Neural progenitor cell (in vitro differentiated cells): ENCODE data around the gene INVS. TPM values are rescaled to one million over a fixed set of nuclear protein-coding genes. Genes with fewer than 3 reads are reported as not detected.
A peak's percentile ranks its signal among the peaks of the same experiment; 100 is the strongest.
"Not testable (repeated sequence)": the region's sequence is repeated elsewhere in the genome, so short reads cannot be mapped to it uniquely, and the experiment has no call there.

ENCODE experiments used
- DNase-seq: peaks from one replicate; pipeline ENCODE4 v3.0.0-alpha.2; 2016; ENCODE audit warnings: low spot score
- H2AFZ ChIP-seq: fragments of 200-600 bp; sonication (generic); replicated peaks from 2 replicates; pipeline ENCODE4 v1.6.1; 2016; ENCODE audit warnings: antibody characterized with exemption
- H3F3A ChIP-seq: fragments of 200-600 bp; sonication (generic); 2 replicates; pipeline ENCODE4 v1.6.1; 2016; ENCODE audit warnings: antibody characterized with exemption, low read depth
- H3K27ac ChIP-seq: fragments of 200-600 bp; sonication (generic); 2 replicates; pipeline ENCODE4 v1.5.1; 2016; ENCODE audit warnings: mild to moderate bottlenecking
- H3K27me3 ChIP-seq: fragments of 200-600 bp; sonication (generic); 2 replicates; pipeline ENCODE4 v1.6.1; 2016; ENCODE audit warnings: mild to moderate bottlenecking, moderate library complexity
- H3K36me3 ChIP-seq: fragments of 200-600 bp; sonication (generic); 2 replicates; pipeline ENCODE4 v1.5.1; 2016
- H3K4me1 ChIP-seq: fragments of 200-600 bp; sonication (generic); 2 replicates; pipeline ENCODE4 v1.6.1; 2016; ENCODE audit warnings: mixed run types
- H3K4me2 ChIP-seq: fragments of 200-600 bp; sonication (generic); 2 replicates; pipeline ENCODE4 v1.6.1; 2016
- H3K4me3 ChIP-seq: fragments of 200-600 bp; sonication (generic); 2 replicates; pipeline ENCODE4 v1.5.1; 2016
- H3K79me2 ChIP-seq: fragments of 200-600 bp; sonication (generic); 2 replicates; pipeline ENCODE4 v1.6.1; 2016; ENCODE audit warnings: low read depth
- H3K9ac ChIP-seq: fragments of 200-600 bp; sonication (generic); 2 replicates; pipeline ENCODE4 v1.6.1; 2016
- H3K9me3 ChIP-seq: fragments of 200-600 bp; sonication (generic); 2 replicates; pipeline ENCODE4 v1.5.1; 2016; ENCODE audit warnings: low read depth
- H4K20me1 ChIP-seq: fragments of 200-600 bp; sonication (generic); 2 replicates; pipeline ENCODE4 v1.6.1; 2016; ENCODE audit warnings: low read depth
- H3K27ac Mint-ChIP-seq: 3 replicates; pipeline ENCODE4 v1.8.0; 2021; ENCODE audit warnings: mixed read lengths
- H3K27me3 Mint-ChIP-seq: 2 replicates; pipeline ENCODE4 v1.8.0; 2022; ENCODE audit warnings: low read depth, mild to moderate bottlenecking, inconsistent platforms, moderate library complexity, mixed read lengths; ENCODE audit not compliant: insufficient read depth
- H3K36me3 Mint-ChIP-seq: 3 replicates; pipeline ENCODE4 v1.8.0; 2021; ENCODE audit warnings: mixed read lengths
- H3K4me1 Mint-ChIP-seq: 3 replicates; pipeline ENCODE4 v1.8.0; 2021; ENCODE audit warnings: mixed read lengths
- H3K4me3 Mint-ChIP-seq: 3 replicates; pipeline ENCODE4 v1.8.0; 2021; ENCODE audit warnings: mild to moderate bottlenecking, moderate library complexity, mixed read lengths
- H3K9me3 Mint-ChIP-seq: 3 replicates; pipeline ENCODE4 v1.8.0; 2020; ENCODE audit warnings: mixed read lengths
- CTCF ChIP-seq: fragments of 200-600 bp; sonication (generic); IDR thresholded peaks from 2 replicates; pipeline ENCODE4 v1.5.1; 2017; ENCODE audit warnings: antibody characterized with exemption, mild to moderate bottlenecking
- EZH2 ChIP-seq: fragments of 200-600 bp; sonication (generic); IDR thresholded peaks from 2 replicates; pipeline ENCODE4 v1.6.1; 2017; ENCODE audit warnings: antibody characterized with exemption, mild to moderate bottlenecking, moderate library complexity
- EZH2phosphoT487 ChIP-seq: fragments of 200-600 bp; sonication (generic); IDR thresholded peaks from 2 replicates; pipeline ENCODE4 v1.6.1; 2017; ENCODE audit warnings: antibody characterized with exemption
- total RNA-seq: library from RNA; depleted of rRNA; stranded (reverse); fragments of >200 nt; gene quantifications from 2 replicates; pipeline ENCODE4 v1.2.3, GENCODE V29; 2015; ENCODE audit warnings: low replicate concordance

The INVS gene
- total RNA-seq, 1 donor from 2014 or later: 29.2 TPM

GRCh38 chr9:100317706-100318105, 218.7 kb downstream of the INVS start:
- H3K9ac ChIP-seq: no peak overlapping the region
- H3K9me3 ChIP-seq: no peaks in the 10 kb centered on the region
- TF ChIP-seq EZH2phosphoT487 (no peak), EZH2 (no peak), CTCF (no peak)
- H3K27me3 ChIP-seq: no peaks in the 10 kb centered on the region
- Mint-ChIP-seq H3K36me3 (peaks cover 48% of the 10 kb centered on the region), H3K9me3 (peaks cover 29% of the 10 kb centered on the region), H3K4me1 (no peaks in the 10 kb centered on the region), H3K27ac (no peak overlapping the region), H3K4me3 (no peak overlapping the region), H3K27me3 (no peaks in the 10 kb centered on the region)
- peaks cover 76% of the 10 kb centered on the region for H3K36me3 ChIP-seq
- no peak overlapping the region for H3K4me2 ChIP-seq
- no peak overlapping the region for H2AFZ ChIP-seq
- peaks cover 2% of the 10 kb centered on the region for H4K20me1 ChIP-seq
- no peak overlapping the region for H3K4me3 ChIP-seq
- H3K4me1 ChIP-seq: no peaks in the 10 kb centered on the region
- peaks cover 3% of the 10 kb centered on the region for H3F3A ChIP-seq
- no peak overlapping the region for H3K27ac ChIP-seq
- DNase-seq: no peak
- peaks cover 88% of the 10 kb centered on the region for H3K79me2 ChIP-seq

GRCh38 chr9:100322954-100323536, 224.0 kb downstream of the INVS start:
- no peak overlapping the region for H3K9ac ChIP-seq
- peaks cover 49% of the 10 kb centered on the region for H3K79me2 ChIP-seq
- H3K4me2 ChIP-seq: no peak overlapping the region
- H3K9me3 Mint-ChIP-seq: no peaks in the 10 kb centered on the region
- H3K27ac ChIP-seq: no peak overlapping the region
- no peak overlapping the region for H2AFZ ChIP-seq
- H3K4me3 ChIP-seq: no peak overlapping the region
- H3K27me3 Mint-ChIP-seq: no peaks in the 10 kb centered on the region
- peaks cover 21% of the 10 kb centered on the region for H3K36me3 Mint-ChIP-seq
- no peaks in the 10 kb centered on the region for H3K27me3 ChIP-seq
- peaks cover 20% of the 10 kb centered on the region for H4K20me1 ChIP-seq
- H3K36me3 ChIP-seq: peaks cover 36% of the 10 kb centered on the region
- H3K4me1 Mint-ChIP-seq: no peaks in the 10 kb centered on the region
- H3K4me1 ChIP-seq: no peaks in the 10 kb centered on the region
- no peak overlapping the region for H3K27ac Mint-ChIP-seq
- no peaks in the 10 kb centered on the region for H3K9me3 ChIP-seq
- H3K4me3 Mint-ChIP-seq: no peak overlapping the region
- peak; percentile 45 for DNase-seq
- TF ChIP-seq EZH2 (no peak), CTCF (peak; percentile 79), EZH2phosphoT487 (no peak)
- peaks cover 24% of the 10 kb centered on the region for H3F3A ChIP-seq

GRCh38 chr9:100324594-100325200, 225.7 kb downstream of the INVS start:
- Histone ChIP-seq H4K20me1 (peaks cover 20% of the 10 kb centered on the region), H3K36me3 (peaks cover 41% of the 10 kb centered on the region), H3K79me2 (peaks cover 44% of the 10 kb centered on the region), H3F3A (peaks cover 40% of the 10 kb centered on the region), H3K27me3 (no peaks in the 10 kb centered on the region), H3K9me3 (no peaks in the 10 kb centered on the region), H3K4me3 (no peak overlapping the region), H3K4me1 (no peaks in the 10 kb centered on the region), H3K9ac (no peak overlapping the region), H3K4me2 (no peak overlapping the region), H3K27ac (no peak overlapping the region), H2AFZ (no peak overlapping the region)
- Mint-ChIP-seq H3K9me3 (no peaks in the 10 kb centered on the region), H3K27me3 (no peaks in the 10 kb centered on the region), H3K4me3 (no peak overlapping the region), H3K27ac (no peak overlapping the region), H3K36me3 (peaks cover 24% of the 10 kb centered on the region), H3K4me1 (no peaks in the 10 kb centered on the region)
- TF ChIP-seq CTCF: peak; percentile 70
- no peak for TF ChIP-seq EZH2phosphoT487
- TF ChIP-seq EZH2: no peak
- DNase-seq: peak; percentile 45

- H3K4me1 Mint-ChIP-seq, H3K9ac ChIP-seq, H3K4me2 ChIP-seq, H3K27ac Mint-ChIP-seq, H2AFZ ChIP-seq, H3K4me3 Mint-ChIP-seq, H3K4me1 ChIP-seq, H3K9me3 Mint-ChIP-seq, H3K27me3 Mint-ChIP-seq, DNase-seq, H3F3A ChIP-seq, H3K27ac ChIP-seq, H3K4me3 ChIP-seq, H3K9me3 ChIP-seq, H3K27me3 ChIP-seq: not testable (repeated sequence)
- peaks cover 19% of the 10 kb centered on the region for H3K36me3 ChIP-seq
- peaks cover 38% of the 10 kb centered on the region for H3K36me3 Mint-ChIP-seq
- peaks cover 94% of the 10 kb centered on the region for H3K79me2 ChIP-seq
- peaks cover 44% of the 10 kb centered on the region for H4K20me1 ChIP-seq
Measured at GRCh38 chr9:100338736-100339135, 239.7 kb downstream of the INVS start.
